Trophoblast cell (in vitro differentiated cells and primary cell): ENCODE results near the gene KCNJ18.
"Not testable (repeated sequence)": the region's sequence is repeated elsewhere in the genome, so short reads cannot be mapped to it uniquely, and the experiment has no call there.

ENCODE experiments used
- DNase-seq, 2 donors: peaks; one replicate each; pipeline ENCODE4 v3.0.0-alpha.2; 2016
- H2AFZ ChIP-seq: 2 replicates; pipeline ENCODE4 v1.6.1; 2013; ENCODE audit warnings: low read length, moderate library complexity, mild to moderate bottlenecking; ENCODE audit not compliant: insufficient read depth, poor library complexity
- H2AK5ac ChIP-seq: 2 replicates; pipeline ENCODE4 v1.6.1; 2013; ENCODE audit warnings: mild to moderate bottlenecking, low read length
- H2BK120ac ChIP-seq: 2 replicates; pipeline ENCODE4 v1.6.1; 2013; ENCODE audit warnings: low read length, mild to moderate bottlenecking, moderate library complexity; ENCODE audit not compliant: insufficient read depth, poor library complexity
- H2BK12ac ChIP-seq: 2 replicates; pipeline ENCODE4 v1.6.1; 2013; ENCODE audit warnings: mild to moderate bottlenecking, low read length, moderate library complexity
- H2BK5ac ChIP-seq: 2 replicates; pipeline ENCODE4 v1.6.1; 2013; ENCODE audit warnings: low read length, low read depth, moderate library complexity, mild to moderate bottlenecking; ENCODE audit not compliant: poor library complexity
- H3K14ac ChIP-seq: 2 replicates; pipeline ENCODE4 v1.6.1; 2013; ENCODE audit warnings: mild to moderate bottlenecking, low read length
- H3K18ac ChIP-seq: 2 replicates; pipeline ENCODE4 v1.6.1; 2013; ENCODE audit warnings: mild to moderate bottlenecking, low read length
- H3K23ac ChIP-seq: 2 replicates; pipeline ENCODE4 v1.6.1; 2013; ENCODE audit warnings: low read length
- H3K27ac ChIP-seq: 2 replicates; pipeline ENCODE4 v1.5.1; 2013; ENCODE audit warnings: low read depth, mild to moderate bottlenecking, inconsistent platforms, low read length, moderate library complexity
- H3K27me3 ChIP-seq: 2 replicates; pipeline ENCODE4 v1.6.1; 2013; ENCODE audit warnings: inconsistent platforms, mild to moderate bottlenecking, low read length, moderate library complexity; ENCODE audit not compliant: insufficient read depth
- H3K36me3 ChIP-seq, 2 experiments: 1 replicate in 1 of 2; 2 replicates in 1 of 2; pipeline ENCODE4 v1.6.1; 2013; ENCODE audit warnings: low read length in 2 of 2, mild to moderate bottlenecking in 2 of 2, moderate library complexity in 1 of 2; ENCODE audit not compliant: insufficient read depth in 2 of 2, control insufficient read depth in 1 of 2
- H3K4ac ChIP-seq: 2 replicates; pipeline ENCODE4 v1.6.1; 2013; ENCODE audit warnings: low read depth, mild to moderate bottlenecking, low read length, moderate library complexity
- H3K4me1 ChIP-seq, 2 experiments: 1 replicate in 1 of 2; 2 replicates in 1 of 2; pipeline ENCODE4 v1.6.1; 2013; ENCODE audit warnings: low read length in 2 of 2, mild to moderate bottlenecking in 2 of 2, moderate library complexity in 1 of 2; ENCODE audit not compliant: insufficient read depth in 2 of 2, control insufficient read depth in 1 of 2
- H3K4me2 ChIP-seq: 2 replicates; pipeline ENCODE4 v1.6.1; 2013; ENCODE audit warnings: inconsistent platforms, mild to moderate bottlenecking, low read length, moderate library complexity
- H3K4me3 ChIP-seq: 2 replicates; pipeline ENCODE4 v1.5.1; 2013; ENCODE audit warnings: mild to moderate bottlenecking, low read depth, low read length, inconsistent platforms
- H3K79me1 ChIP-seq: one replicate; pipeline ENCODE4 v1.6.1; 2013; ENCODE audit warnings: low read length
- H3K79me2 ChIP-seq: 2 replicates; pipeline ENCODE4 v1.6.1; 2013; ENCODE audit warnings: low read length, mild to moderate bottlenecking; ENCODE audit not compliant: control insufficient read depth, insufficient read depth, poor library complexity
- H3K9ac ChIP-seq: 2 replicates; pipeline ENCODE4 v1.6.1; 2013; ENCODE audit warnings: mild to moderate bottlenecking, low read length
- H3K9me3 ChIP-seq: 2 replicates; pipeline ENCODE4 v1.6.1; 2013; ENCODE audit warnings: low read depth, mild to moderate bottlenecking, control low read depth, inconsistent platforms, low read length; ENCODE audit not compliant: insufficient read depth
- H4K12ac ChIP-seq: 2 replicates; pipeline ENCODE4 v1.6.1; 2013; ENCODE audit warnings: low read depth, mild to moderate bottlenecking, low read length, moderate library complexity
- H4K8ac ChIP-seq: 2 replicates; pipeline ENCODE4 v1.6.1; 2013; ENCODE audit warnings: low read depth, mild to moderate bottlenecking, low read length, moderate library complexity
- H4K91ac ChIP-seq: one replicate; pipeline ENCODE4 v1.6.1; 2013; ENCODE audit warnings: low read depth, mild to moderate bottlenecking, low read length, moderate library complexity
- WGBS: extraction: QIAGEN DNeasy Blood & Tissue Kit; methylation state at CpG from one replicate; pipeline ENCODE4 v1.1.7; 2013; ENCODE audit warnings: missing lambda C conversion rate; ENCODE audit not compliant: insufficient read length, insufficient coverage; ENCODE audit errors: extremely low coverage; 5-methylcytosine and 5-hydroxymethylcytosine counted together

Gene KCNJ18

DNA sequence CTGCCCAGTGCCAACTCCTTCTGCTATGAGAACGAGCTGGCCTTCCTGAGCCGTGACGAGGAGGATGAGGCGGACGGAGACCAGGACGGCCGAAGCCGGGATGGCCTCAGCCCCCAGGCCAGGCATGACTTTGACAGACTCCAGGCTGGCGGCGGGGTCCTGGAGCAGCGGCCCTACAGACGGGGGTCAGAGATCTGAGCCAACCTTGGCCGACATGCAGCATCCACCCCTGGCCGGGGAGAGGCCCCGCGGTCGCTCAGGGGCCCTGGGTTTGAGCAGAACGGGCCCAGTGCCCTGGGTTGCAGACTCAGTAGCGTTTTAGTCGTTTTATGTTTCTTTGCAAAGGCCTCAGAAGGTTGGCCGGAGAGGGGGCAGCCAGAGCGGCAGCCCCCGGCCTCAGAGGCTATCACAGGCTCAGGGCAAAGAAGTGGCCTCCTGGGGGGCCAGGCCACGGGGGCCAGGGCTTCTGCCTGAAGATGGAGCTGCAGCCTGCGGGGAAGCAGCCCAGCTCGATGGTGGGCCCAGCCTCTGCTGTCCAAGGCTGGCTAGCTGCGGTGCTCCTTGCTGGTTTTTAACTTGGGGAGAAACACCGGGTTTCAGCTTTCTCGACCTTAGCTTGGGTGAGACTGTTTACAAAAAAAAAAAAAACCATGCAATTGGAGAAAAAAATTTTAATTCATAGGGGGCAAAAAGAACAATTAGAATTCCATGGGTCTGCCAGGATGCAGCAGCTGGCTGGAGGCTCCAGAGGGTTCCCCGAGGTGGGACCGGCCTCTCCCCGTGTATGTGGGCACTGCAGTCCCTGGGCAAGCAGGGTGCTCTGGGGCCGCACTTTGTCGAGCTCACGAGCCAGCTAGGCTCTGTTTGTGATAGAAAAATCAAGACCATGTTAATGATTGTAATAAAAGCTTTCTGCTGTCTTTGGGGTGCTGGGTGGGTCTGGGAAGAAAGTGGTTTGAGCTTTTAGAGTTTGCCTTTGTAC is 11.9 kb downstream of the KCNJ18 start:
- not testable (repeated sequence) for H3K4me1 ChIP-seq, H3K14ac ChIP-seq

GRCh38 chr17:21705021-21705601 is 12.8 kb downstream of the KCNJ18 start:
- Histone ChIP-seq H2AK5ac (no peak overlapping the region), H3K4me1 (no peaks in the 10 kb centered on the region), H3K18ac (no peak overlapping the region), H3K4me2 (no peak overlapping the region), H3K36me3 (no peaks in the 10 kb centered on the region), H3K9ac (no peak overlapping the region), H3K79me1 (no peaks in the 10 kb centered on the region), H3K79me2 (no peaks in the 10 kb centered on the region), H4K12ac (no peak overlapping the region), H2BK12ac (no peak overlapping the region), H2BK120ac (no peak overlapping the region), H3K14ac (no peak overlapping the region), H3K4me3 (no peak overlapping the region), H4K8ac (no peak overlapping the region), H3K9me3 (peaks cover 61% of the 10 kb centered on the region), H3K4ac (no peak overlapping the region), H3K23ac (no peak overlapping the region), H3K27ac (no peak overlapping the region), H2BK5ac (no peak overlapping the region), H2AFZ (no peak overlapping the region), H3K27me3 (no peaks in the 10 kb centered on the region), H4K91ac (no peak overlapping the region)
- WGBS = no CpG with 5 or more reads among the region's 13 CpGs
- DNase-seq = no peak

More for the DNA sequence above, 11.9 kb downstream of the KCNJ18 start:
- not testable (repeated sequence) for H4K12ac ChIP-seq, H3K4me2 ChIP-seq, H2BK120ac ChIP-seq, H2BK5ac ChIP-seq, H3K4me3 ChIP-seq, DNase-seq, H3K27me3 ChIP-seq, H2BK12ac ChIP-seq, H3K18ac ChIP-seq, H2AK5ac ChIP-seq, H3K36me3 ChIP-seq, H3K9ac ChIP-seq, H3K79me2 ChIP-seq, H3K4ac ChIP-seq, H4K91ac ChIP-seq, H3K79me1 ChIP-seq, H2AFZ ChIP-seq, H4K8ac ChIP-seq, H3K23ac ChIP-seq, H3K27ac ChIP-seq
- peaks cover 63% of the 10 kb centered on the region for H3K9me3 ChIP-seq
- WGBS = no CpG with 5 or more reads among the region's 35 CpGs

DNA sequence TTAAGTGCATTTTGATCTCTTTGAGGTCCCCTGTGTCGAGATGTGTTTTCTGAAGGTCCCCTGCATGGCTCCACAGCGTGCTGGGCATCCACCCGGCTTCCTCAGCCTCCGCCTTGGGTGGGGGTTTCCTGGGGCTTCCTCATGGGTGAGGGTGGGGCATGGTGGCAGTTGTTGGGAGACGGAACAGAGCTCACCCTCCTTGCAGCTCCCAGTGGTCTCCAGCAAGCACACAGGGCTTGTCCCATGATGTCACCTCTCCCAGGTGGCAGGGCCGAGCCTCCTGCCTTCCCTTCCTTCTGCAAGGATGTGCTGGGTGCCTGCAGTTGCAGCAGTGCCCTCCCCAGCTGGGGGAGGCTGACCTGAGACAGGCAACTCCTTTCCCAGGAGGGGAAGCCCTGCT is 13.4 kb downstream of the KCNJ18 start:
- not testable (repeated sequence) for H3K27me3 ChIP-seq, H3K79me1 ChIP-seq, H3K27ac ChIP-seq, H3K4me2 ChIP-seq, H3K18ac ChIP-seq, H4K8ac ChIP-seq, H3K14ac ChIP-seq, H2BK12ac ChIP-seq, H4K12ac ChIP-seq, H3K36me3 ChIP-seq, H2BK120ac ChIP-seq, H3K4me3 ChIP-seq, H2AK5ac ChIP-seq, H3K4ac ChIP-seq, DNase-seq, H2BK5ac ChIP-seq, H3K9ac ChIP-seq, H3K23ac ChIP-seq, H4K91ac ChIP-seq, H3K4me1 ChIP-seq, H3K79me2 ChIP-seq, H2AFZ ChIP-seq
- no CpG with 5 or more reads among the region's 6 CpGs for WGBS
- peaks cover 65% of the 10 kb centered on the region for H3K9me3 ChIP-seq

DNA sequence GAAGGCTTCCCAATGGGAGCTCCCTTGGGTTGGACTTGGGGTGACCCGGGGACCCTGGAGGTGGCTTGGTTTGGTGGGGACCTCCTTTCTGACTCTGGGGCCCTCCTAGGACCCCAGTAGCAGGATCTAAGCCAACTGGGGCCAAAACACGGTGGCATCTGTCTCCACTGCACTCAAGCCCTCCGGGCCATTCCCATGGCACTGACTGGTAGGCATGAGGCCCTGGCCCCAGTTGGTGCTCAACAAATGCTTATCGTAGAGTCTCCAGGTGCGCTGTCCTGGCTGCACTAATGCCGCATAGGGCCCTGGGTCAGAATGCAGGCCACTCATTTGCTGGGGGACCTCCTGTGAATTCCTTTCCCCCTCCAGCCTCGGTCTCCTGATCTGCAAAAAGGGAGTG is 14.2 kb downstream of the KCNJ18 start:
- not testable (repeated sequence) for H3K14ac ChIP-seq, H2BK5ac ChIP-seq, H3K4me3 ChIP-seq, H2AK5ac ChIP-seq, H3K23ac ChIP-seq, H4K91ac ChIP-seq, H3K4ac ChIP-seq, H2BK12ac ChIP-seq, H3K4me2 ChIP-seq, H3K9ac ChIP-seq, H3K4me1 ChIP-seq, H4K12ac ChIP-seq, H3K36me3 ChIP-seq, H3K18ac ChIP-seq, H2AFZ ChIP-seq, H3K79me1 ChIP-seq, H3K27ac ChIP-seq, H3K27me3 ChIP-seq, H3K79me2 ChIP-seq, H2BK120ac ChIP-seq, H4K8ac ChIP-seq, DNase-seq
- H3K9me3 ChIP-seq = peaks cover 65% of the 10 kb centered on the region
- WGBS = no CpG with 5 or more reads among the region's 7 CpGs
